OCI-LY3 (cell line): ENCODE results near the gene EPO.

Source experiments
- H2AFZ ChIP-seq: fragments of 200-600, 300-600 bp; shearing (Covaris generic); 2 replicates; pipeline ENCODE4 v1.6.0; 2014; ENCODE audit warnings: antibody characterized with exemption, low read depth, low read length
- H3K27ac ChIP-seq: fragments of 200-600, 300-600 bp; sonication (generic); 2 replicates; pipeline ENCODE4 v1.5.1; 2014; ENCODE audit warnings: mild to moderate bottlenecking, low read length, moderate library complexity, mixed read lengths
- H3K27me3 ChIP-seq: fragments of 200-600, 300-600 bp; sonication (generic); 2 replicates; pipeline ENCODE4 v1.6.1; 2014; ENCODE audit warnings: low read depth, low read length, mixed read lengths
- H3K36me3 ChIP-seq: fragments of 200-600, 300-600 bp; sonication (generic); replicated peaks from 2 replicates; pipeline ENCODE3; 2014; ENCODE audit warnings: low read depth, low read length, mixed read lengths
- H3K4me1 ChIP-seq: fragments of 300-600, 200-600 bp; sonication (generic); 2 replicates; pipeline ENCODE4 v1.6.1; 2014; ENCODE audit warnings: low read length, mixed read lengths
- H3K4me2 ChIP-seq: fragments of 200-600, 300-600 bp; sonication (generic); 2 replicates; pipeline ENCODE4 v1.6.1; 2014; ENCODE audit warnings: low read length, mixed read lengths
- H3K4me3 ChIP-seq: fragments of 300-600, 200-600 bp; sonication (generic); 2 replicates; pipeline ENCODE4 v1.5.1; 2014; ENCODE audit warnings: antibody characterized with exemption, mild to moderate bottlenecking, low read length, moderate library complexity
- H3K79me2 ChIP-seq: fragments of 300-600, 200-600 bp; shearing (Covaris generic); 2 replicates; pipeline ENCODE4 v1.6.1; 2014; ENCODE audit warnings: mild to moderate bottlenecking, low read length, mixed read lengths
- H3K9ac ChIP-seq: fragments of 300-600, 200-600 bp; shearing (Covaris generic); 2 replicates; pipeline ENCODE4 v1.6.0; 2014; ENCODE audit warnings: mild to moderate bottlenecking, low read length, moderate library complexity
- H3K9me3 ChIP-seq: fragments of 200-600, 300-600 bp; shearing (Covaris generic); 2 replicates; pipeline ENCODE4 v1.6.1; 2014; ENCODE audit warnings: low read length, mixed read lengths; ENCODE audit not compliant: insufficient read depth
- H4K20me1 ChIP-seq: fragments of 200-600, 300-600 bp; sonication (generic); 2 replicates; pipeline ENCODE4 v1.6.1; 2016; ENCODE audit warnings: low read length, mixed read lengths; ENCODE audit not compliant: insufficient read depth
- CTCF ChIP-seq: fragments of 200-600, 300-600 bp; sonication (generic); IDR thresholded peaks from 2 replicates; pipeline ENCODE4 v1.5.1; 2014; ENCODE audit warnings: antibody characterized with exemption, low read length, low read depth
- EZH2phosphoT487 ChIP-seq: fragments of 200-600 bp; shearing (Covaris generic); IDR thresholded peaks from 2 replicates; pipeline ENCODE4 v1.6.1; 2018; ENCODE audit warnings: antibody characterized with exemption, mixed run types, low read depth

The EPO gene

GRCh38 chr7:100674411-100675104 lies 45.7 kb upstream of the EPO start:
- H3K27ac ChIP-seq: peak overlapping the region; percentile 84
- no peaks in the 10 kb centered on the region for H3K9me3 ChIP-seq
- peaks cover 12% of the 10 kb centered on the region for H3K36me3 ChIP-seq
- TF ChIP-seq CTCF (no peak), EZH2phosphoT487 (no peak)
- no peak overlapping the region for H2AFZ ChIP-seq
- peak overlapping the region; percentile 82 for H3K9ac ChIP-seq
- H3K4me1 ChIP-seq: no peaks in the 10 kb centered on the region
- H3K79me2 ChIP-seq: peaks cover 27% of the 10 kb centered on the region
- no peaks in the 10 kb centered on the region; the same call in 1 of the 2 replicates for H3K27me3 ChIP-seq
- H3K4me3 ChIP-seq: peak overlapping the region; percentile 78
- H4K20me1 ChIP-seq: peaks cover 9% of the 10 kb centered on the region; the same call in 1 of the 2 replicates
- peak overlapping the region; percentile 60 for H3K4me2 ChIP-seq

- peaks cover 12% of the 10 kb centered on the region for H3K36me3 ChIP-seq
- peak overlapping the region; percentile 60 for H3K4me2 ChIP-seq
- peaks cover 11% of the 10 kb centered on the region; the same call in 1 of the 2 replicates for H4K20me1 ChIP-seq
- H3K4me3 ChIP-seq: peak overlapping the region; percentile 78
- peak overlapping the region; percentile 84 for H3K27ac ChIP-seq
- peaks cover 27% of the 10 kb centered on the region for H3K79me2 ChIP-seq
- no peaks in the 10 kb centered on the region for H3K27me3 ChIP-seq
- H3K9ac ChIP-seq: peak overlapping the region; percentile 82
- TF ChIP-seq CTCF: no peak
- no peak for TF ChIP-seq EZH2phosphoT487
- no peaks in the 10 kb centered on the region for H3K9me3 ChIP-seq
- H2AFZ ChIP-seq: no peak overlapping the region
- no peaks in the 10 kb centered on the region for H3K4me1 ChIP-seq
Measured at GRCh38 chr7:100675105-100675451, 45.2 kb upstream of the EPO start.

- Histone ChIP-seq H3K27ac (peak overlapping the region; percentile 84), H3K4me2 (peak overlapping the region; percentile 60), H3K27me3 (no peaks in the 10 kb centered on the region), H3K79me2 (peaks cover 27% of the 10 kb centered on the region), H2AFZ (no peak overlapping the region), H3K9me3 (no peaks in the 10 kb centered on the region), H4K20me1 (peaks cover 14% of the 10 kb centered on the region; the same call in 1 of the 2 replicates), H3K4me1 (no peaks in the 10 kb centered on the region), H3K36me3 (peaks cover 12% of the 10 kb centered on the region), H3K9ac (peak overlapping the region; percentile 82), H3K4me3 (peak overlapping the region; percentile 78)
- TF ChIP-seq CTCF: no peak
- TF ChIP-seq EZH2phosphoT487: no peak
Measured at GRCh38 chr7:100675581-100676350, 44.5 kb upstream of the EPO start.
